HEK293 (cell line): ENCODE measurements around the gene ADAMTS17.

ENCODE experiments used
- BCL11A ChIP-seq: fragments of 450-650 bp; formaldehyde crosslinking; IDR thresholded peaks from 2 replicates; pipeline ENCODE4 v1.5.1; 2016; ENCODE audit warnings: low read depth, missing biosample characterization, missing genetic modification characterization
- CTCF ChIP-seq: fragments of 450-650 bp; formaldehyde crosslinking; IDR thresholded peaks from 2 replicates; pipeline ENCODE4 v1.5.1; 2016; ENCODE audit warnings: missing biosample characterization, missing genetic modification characterization
- PRDM4 ChIP-seq: fragments of 450-650 bp; formaldehyde crosslinking; IDR thresholded peaks from 2 replicates; pipeline ENCODE4 v1.5.1; 2017; ENCODE audit warnings: missing biosample characterization, missing genetic modification characterization
- ZBTB21 ChIP-seq: fragments of 450-650 bp; formaldehyde crosslinking; IDR thresholded peaks from 2 replicates; pipeline ENCODE4 v1.5.1; 2017; ENCODE audit warnings: missing biosample characterization, missing genetic modification characterization
- ZNF10 ChIP-seq: fragments of 450-650 bp; formaldehyde crosslinking; IDR thresholded peaks from 2 replicates; pipeline ENCODE4 v1.5.1; 2017; ENCODE audit warnings: missing biosample characterization, missing genetic modification characterization
- ZNF792 ChIP-seq: fragments of 450-650 bp; formaldehyde crosslinking; IDR thresholded peaks from 2 replicates; pipeline ENCODE4 v1.5.1; 2016; ENCODE audit warnings: missing biosample characterization, missing genetic modification characterization
- ZSCAN4 ChIP-seq: fragments of 450-650 bp; formaldehyde crosslinking; IDR thresholded peaks from 2 replicates; pipeline ENCODE4 v1.5.1; 2017; ENCODE audit warnings: missing biosample characterization, missing genetic modification characterization
- TF ChIP-seq, protein P1 (sequence below): fragments of 450-650 bp; formaldehyde crosslinking; IDR thresholded peaks from 2 replicates; pipeline ENCODE4 v1.5.1; 2016; ENCODE audit warnings: missing biosample characterization, missing genetic modification characterization
- TF ChIP-seq, protein P2 (sequence below): fragments of 450-650 bp; formaldehyde crosslinking; IDR thresholded peaks from 2 replicates; pipeline ENCODE4 v1.5.1; 2016; ENCODE audit warnings: missing biosample characterization, missing genetic modification characterization

GRCh38 chr15:100301910-100302431 is 39.8 kb downstream of the ADAMTS17 start:
- TF ChIP-seq CTCF (tag by site-specific recombination) (no peak), ZBTB21 (no peak), BCL11A (tag by site-specific recombination) (no peak), ZSCAN4 (tag by site-specific recombination) (no peak), PRDM4 (no peak), ZNF10 (tag by site-specific recombination) (no peak), ZNF792 (tag by site-specific recombination) (no peak)
- TF ChIP-seq, protein P1, sequence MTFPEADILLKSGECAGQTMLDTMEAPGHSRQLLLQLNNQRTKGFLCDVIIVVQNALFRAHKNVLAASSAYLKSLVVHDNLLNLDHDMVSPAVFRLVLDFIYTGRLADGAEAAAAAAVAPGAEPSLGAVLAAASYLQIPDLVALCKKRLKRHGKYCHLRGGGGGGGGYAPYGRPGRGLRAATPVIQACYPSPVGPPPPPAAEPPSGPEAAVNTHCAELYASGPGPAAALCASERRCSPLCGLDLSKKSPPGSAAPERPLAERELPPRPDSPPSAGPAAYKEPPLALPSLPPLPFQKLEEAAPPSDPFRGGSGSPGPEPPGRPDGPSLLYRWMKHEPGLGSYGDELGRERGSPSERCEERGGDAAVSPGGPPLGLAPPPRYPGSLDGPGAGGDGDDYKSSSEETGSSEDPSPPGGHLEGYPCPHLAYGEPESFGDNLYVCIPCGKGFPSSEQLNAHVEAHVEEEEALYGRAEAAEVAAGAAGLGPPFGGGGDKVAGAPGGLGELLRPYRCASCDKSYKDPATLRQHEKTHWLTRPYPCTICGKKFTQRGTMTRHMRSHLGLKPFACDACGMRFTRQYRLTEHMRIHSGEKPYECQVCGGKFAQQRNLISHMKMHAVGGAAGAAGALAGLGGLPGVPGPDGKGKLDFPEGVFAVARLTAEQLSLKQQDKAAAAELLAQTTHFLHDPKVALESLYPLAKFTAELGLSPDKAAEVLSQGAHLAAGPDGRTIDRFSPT (tag by site-specific recombination), result no peak
- TF ChIP-seq, protein P2, sequence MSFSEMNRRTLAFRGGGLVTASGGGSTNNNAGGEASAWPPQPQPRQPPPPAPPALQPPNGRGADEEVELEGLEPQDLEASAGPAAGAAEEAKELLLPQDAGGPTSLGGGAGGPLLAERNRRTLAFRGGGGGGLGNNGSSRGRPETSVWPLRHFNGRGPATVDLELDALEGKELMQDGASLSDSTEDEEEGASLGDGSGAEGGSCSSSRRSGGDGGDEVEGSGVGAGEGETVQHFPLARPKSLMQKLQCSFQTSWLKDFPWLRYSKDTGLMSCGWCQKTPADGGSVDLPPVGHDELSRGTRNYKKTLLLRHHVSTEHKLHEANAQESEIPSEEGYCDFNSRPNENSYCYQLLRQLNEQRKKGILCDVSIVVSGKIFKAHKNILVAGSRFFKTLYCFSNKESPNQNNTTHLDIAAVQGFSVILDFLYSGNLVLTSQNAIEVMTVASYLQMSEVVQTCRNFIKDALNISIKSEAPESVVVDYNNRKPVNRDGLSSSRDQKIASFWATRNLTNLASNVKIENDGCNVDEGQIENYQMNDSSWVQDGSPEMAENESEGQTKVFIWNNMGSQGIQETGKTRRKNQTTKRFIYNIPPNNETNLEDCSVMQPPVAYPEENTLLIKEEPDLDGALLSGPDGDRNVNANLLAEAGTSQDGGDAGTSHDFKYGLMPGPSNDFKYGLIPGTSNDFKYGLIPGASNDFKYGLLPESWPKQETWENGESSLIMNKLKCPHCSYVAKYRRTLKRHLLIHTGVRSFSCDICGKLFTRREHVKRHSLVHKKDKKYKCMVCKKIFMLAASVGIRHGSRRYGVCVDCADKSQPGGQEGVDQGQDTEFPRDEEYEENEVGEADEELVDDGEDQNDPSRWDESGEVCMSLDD, result no peak
